ENCODE results near the gene MED7. TPM values are rescaled to one million over a fixed set of nuclear protein-coding genes. Genes with fewer than 3 reads are reported as not detected.

The MED7 gene
- total RNA-seq, 1 donor from 2014 or later, result 9.5 TPM

GRCh38 chr5:157162919-157163510, 20.4 kb upstream of the MED7 start:
- no peaks in the 10 kb centered on the region for H3K36me3 Mint-ChIP-seq (ENCODE audit: low read depth, unreplicated experiment)
- no peak for DNase-seq (ENCODE audit: low spot score)
- H3K27ac Mint-ChIP-seq (ENCODE audit: unreplicated experiment), result no peak overlapping the region
- no peaks in the 10 kb centered on the region for H3K4me1 Mint-ChIP-seq (ENCODE audit: unreplicated experiment)
- no peak overlapping the region for H3K4me3 Mint-ChIP-seq (ENCODE audit: unreplicated experiment)
- TF ChIP-seq, protein P1, sequence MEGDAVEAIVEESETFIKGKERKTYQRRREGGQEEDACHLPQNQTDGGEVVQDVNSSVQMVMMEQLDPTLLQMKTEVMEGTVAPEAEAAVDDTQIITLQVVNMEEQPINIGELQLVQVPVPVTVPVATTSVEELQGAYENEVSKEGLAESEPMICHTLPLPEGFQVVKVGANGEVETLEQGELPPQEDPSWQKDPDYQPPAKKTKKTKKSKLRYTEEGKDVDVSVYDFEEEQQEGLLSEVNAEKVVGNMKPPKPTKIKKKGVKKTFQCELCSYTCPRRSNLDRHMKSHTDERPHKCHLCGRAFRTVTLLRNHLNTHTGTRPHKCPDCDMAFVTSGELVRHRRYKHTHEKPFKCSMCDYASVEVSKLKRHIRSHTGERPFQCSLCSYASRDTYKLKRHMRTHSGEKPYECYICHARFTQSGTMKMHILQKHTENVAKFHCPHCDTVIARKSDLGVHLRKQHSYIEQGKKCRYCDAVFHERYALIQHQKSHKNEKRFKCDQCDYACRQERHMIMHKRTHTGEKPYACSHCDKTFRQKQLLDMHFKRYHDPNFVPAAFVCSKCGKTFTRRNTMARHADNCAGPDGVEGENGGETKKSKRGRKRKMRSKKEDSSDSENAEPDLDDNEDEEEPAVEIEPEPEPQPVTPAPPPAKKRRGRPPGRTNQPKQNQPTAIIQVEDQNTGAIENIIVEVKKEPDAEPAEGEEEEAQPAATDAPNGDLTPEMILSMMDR (IDR thresholded peaks at IDR 0.05; ENCODE audit: unreplicated experiment), result no peak
- H3K27me3 Mint-ChIP-seq (ENCODE audit: unreplicated experiment), result no peaks in the 10 kb centered on the region
- no peaks in the 10 kb centered on the region for H3K9me3 Mint-ChIP-seq (ENCODE audit: unreplicated experiment)

DNA sequence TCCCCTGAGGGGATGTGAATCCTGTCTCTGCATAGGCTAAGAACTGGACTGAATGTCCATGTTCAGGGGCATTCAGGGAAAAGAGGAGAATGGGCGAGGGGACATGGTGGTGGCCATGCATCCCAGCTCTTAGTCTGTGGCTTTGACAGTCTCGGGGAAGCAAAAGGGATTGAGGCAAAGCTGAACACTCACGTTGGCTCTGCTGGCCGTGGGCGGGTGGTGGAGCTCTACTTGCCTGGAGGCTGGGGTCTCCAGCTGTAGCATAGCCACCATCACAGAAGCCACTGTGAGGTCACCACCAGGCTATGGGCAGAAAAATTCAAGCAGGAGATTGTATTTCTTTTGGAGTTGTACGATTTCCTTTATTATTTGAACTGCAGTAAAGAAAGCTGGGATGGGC, 19.3 kb upstream of the MED7 start:
- Mint-ChIP-seq H3K27ac (ENCODE audit: unreplicated experiment) (no peak overlapping the region), H3K36me3 (ENCODE audit: low read depth, unreplicated experiment) (no peaks in the 10 kb centered on the region), H3K4me1 (ENCODE audit: unreplicated experiment) (no peaks in the 10 kb centered on the region), H3K4me3 (ENCODE audit: unreplicated experiment) (no peak overlapping the region), H3K27me3 (ENCODE audit: unreplicated experiment) (no peaks in the 10 kb centered on the region), H3K9me3 (ENCODE audit: unreplicated experiment) (no peaks in the 10 kb centered on the region)
- TF ChIP-seq, protein P1 (IDR thresholded peaks at IDR 0.05; ENCODE audit: unreplicated experiment), result no peak
- DNase-seq (ENCODE audit: low spot score), result no peak

DNA sequence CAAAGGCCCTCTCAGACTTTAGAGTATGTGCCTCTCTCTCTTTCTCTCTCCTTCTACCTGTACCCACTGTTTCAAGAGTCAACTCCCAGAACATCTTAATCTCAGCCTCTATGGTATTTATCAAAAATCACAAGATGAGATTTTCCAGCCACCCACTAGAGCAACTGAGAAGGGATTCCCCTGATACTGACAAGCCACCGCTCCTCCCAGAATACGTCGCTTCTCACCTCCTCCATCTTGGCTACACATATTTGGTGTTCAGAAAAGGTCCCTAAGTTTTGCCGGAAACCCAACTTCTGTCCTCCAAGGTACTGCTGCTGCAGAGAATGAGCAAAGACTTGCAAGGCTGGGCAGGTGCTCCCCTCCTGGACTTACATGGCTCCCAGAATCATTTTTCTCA, 17.3 kb upstream of the MED7 start:
- Mint-ChIP-seq H3K36me3 (ENCODE audit: low read depth, unreplicated experiment) (no peaks in the 10 kb centered on the region), H3K4me3 (ENCODE audit: unreplicated experiment) (no peak overlapping the region), H3K27me3 (ENCODE audit: unreplicated experiment) (no peaks in the 10 kb centered on the region), H3K4me1 (ENCODE audit: unreplicated experiment) (no peaks in the 10 kb centered on the region), H3K27ac (ENCODE audit: unreplicated experiment) (no peak overlapping the region), H3K9me3 (ENCODE audit: unreplicated experiment) (no peaks in the 10 kb centered on the region)
- no peak for DNase-seq (ENCODE audit: low spot score)
- TF ChIP-seq, protein P1 (IDR thresholded peaks at IDR 0.05; ENCODE audit: unreplicated experiment), result no peak

DNA sequence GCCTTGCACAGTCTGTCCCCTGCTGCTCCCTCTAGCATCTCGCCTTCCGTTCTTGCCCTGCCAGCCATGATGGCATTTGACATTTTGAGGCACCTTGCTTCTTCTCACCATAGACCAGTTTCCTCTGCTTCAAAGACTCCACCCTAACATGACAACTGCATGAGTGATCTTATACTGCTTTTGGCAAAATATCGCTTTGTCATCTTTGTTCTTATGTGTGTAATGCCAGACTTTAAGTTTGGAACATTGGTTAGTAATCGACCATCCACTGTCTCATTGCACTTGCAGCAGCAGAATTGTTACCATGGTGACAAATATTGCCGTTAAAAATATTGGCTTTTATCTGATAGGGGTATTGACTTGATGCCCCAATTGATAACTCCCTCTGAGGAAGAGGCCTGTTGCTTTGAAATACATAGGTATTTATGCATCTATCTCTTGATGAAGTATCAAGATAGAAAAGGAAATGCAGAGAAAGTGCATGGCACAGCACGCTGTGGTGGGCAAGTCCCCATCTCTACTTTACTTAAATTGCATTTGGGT, 16.6 kb upstream of the MED7 start:
- H3K27ac Mint-ChIP-seq (ENCODE audit: unreplicated experiment), result no peak overlapping the region
- H3K36me3 Mint-ChIP-seq (ENCODE audit: low read depth, unreplicated experiment), result no peaks in the 10 kb centered on the region
- H3K27me3 Mint-ChIP-seq (ENCODE audit: unreplicated experiment), result no peaks in the 10 kb centered on the region
- H3K4me1 Mint-ChIP-seq (ENCODE audit: unreplicated experiment), result no peaks in the 10 kb centered on the region
- H3K9me3 Mint-ChIP-seq (ENCODE audit: unreplicated experiment), result no peaks in the 10 kb centered on the region
- DNase-seq (ENCODE audit: low spot score), result no peak
- TF ChIP-seq, protein P1 (IDR thresholded peaks at IDR 0.05; ENCODE audit: unreplicated experiment), result no peak
- H3K4me3 Mint-ChIP-seq (ENCODE audit: unreplicated experiment), result no peak overlapping the region

GRCh38 chr5:157157293-157157891, 14.7 kb upstream of the MED7 start:
- TF ChIP-seq, protein P1 (IDR thresholded peaks at IDR 0.05; ENCODE audit: unreplicated experiment), result no peak
- Mint-ChIP-seq H3K27ac (ENCODE audit: unreplicated experiment) (no peak overlapping the region), H3K4me3 (ENCODE audit: unreplicated experiment) (no peak overlapping the region), H3K9me3 (ENCODE audit: unreplicated experiment) (no peaks in the 10 kb centered on the region), H3K4me1 (ENCODE audit: unreplicated experiment) (no peaks in the 10 kb centered on the region), H3K27me3 (ENCODE audit: unreplicated experiment) (no peaks in the 10 kb centered on the region), H3K36me3 (ENCODE audit: low read depth, unreplicated experiment) (no peaks in the 10 kb centered on the region)
- no peak for DNase-seq (ENCODE audit: low spot score)

Data from endothelial cell (in vitro differentiated cells).